ENCODE data around the gene SLC25A29.
A peak's percentile ranks its signal among the peaks of the same experiment; 100 is the strongest.
"Not testable (repeated sequence)": the region's sequence is repeated elsewhere in the genome, so short reads cannot be mapped to it uniquely, and the experiment has no call there.

Gene SLC25A29

GRCh38 chr14:100306101-100306997 is at the start of gene SLC25A29:
SLC25A29 (minus strand) TSS chr14:100306444; CDS start chr14:100306232, 212 bp downstream.
- DNase-seq, result peak; percentile 95

- DNase-seq, result no peak
Observed at GRCh38 chr14:100350986-100351385, 44.7 kb upstream of the SLC25A29 start.

- DNase-seq, result no peak
Observed at GRCh38 chr14:100350276-100350926, 44.2 kb upstream of the SLC25A29 start.

GRCh38 chr14:100348784-100349685 is 42.8 kb upstream of the SLC25A29 start:
- no peak for DNase-seq

GRCh38 chr14:100348253-100348729 is 42.0 kb upstream of the SLC25A29 start:
- no peak for DNase-seq

- no peak for DNase-seq
Observed at GRCh38 chr14:100346306-100347091, 40.3 kb upstream of the SLC25A29 start.

GRCh38 chr14:100345711-100346110 is 39.5 kb upstream of the SLC25A29 start:
- peak; percentile 45 for DNase-seq

- not testable (repeated sequence) for DNase-seq
Observed at GRCh38 chr14:100344657-100345056, 38.4 kb upstream of the SLC25A29 start.

- DNase-seq, result not testable (repeated sequence)
Observed at GRCh38 chr14:100342826-100343225, 36.6 kb upstream of the SLC25A29 start.

- DNase-seq, result no peak
Observed at GRCh38 chr14:100342195-100342594, 36.0 kb upstream of the SLC25A29 start.

GRCh38 chr14:100341301-100342031 is 35.2 kb upstream of the SLC25A29 start:
- DNase-seq, result no peak

- DNase-seq, result no peak
Observed at GRCh38 chr14:100340423-100340813, 34.2 kb upstream of the SLC25A29 start.

GRCh38 chr14:100339766-100340422 is 33.6 kb upstream of the SLC25A29 start:
- DNase-seq, result no peak

- DNase-seq, result no peak
Observed at GRCh38 chr14:100336618-100337530, 30.6 kb upstream of the SLC25A29 start.

GRCh38 chr14:100334904-100335303 is 28.7 kb upstream of the SLC25A29 start:
- DNase-seq, result no peak

- no peak for DNase-seq
Observed at GRCh38 chr14:100333827-100334226, 27.6 kb upstream of the SLC25A29 start.

GRCh38 chr14:100333311-100333710 is 27.1 kb upstream of the SLC25A29 start:
- DNase-seq, result no peak

GRCh38 chr14:100332797-100333196 is 26.6 kb upstream of the SLC25A29 start:
- DNase-seq, result peak; percentile 90

GRCh38 chr14:100332071-100332639 is 25.9 kb upstream of the SLC25A29 start:
- no peak for DNase-seq
